ENCODE measurements around the gene PRKAA2. TPM values are rescaled to one million over a fixed set of nuclear protein-coding genes. Genes with fewer than 3 reads are reported as not detected.

PRKAA2 gene
- polyA plus RNA-seq, 3 donors: not detected

DNA sequence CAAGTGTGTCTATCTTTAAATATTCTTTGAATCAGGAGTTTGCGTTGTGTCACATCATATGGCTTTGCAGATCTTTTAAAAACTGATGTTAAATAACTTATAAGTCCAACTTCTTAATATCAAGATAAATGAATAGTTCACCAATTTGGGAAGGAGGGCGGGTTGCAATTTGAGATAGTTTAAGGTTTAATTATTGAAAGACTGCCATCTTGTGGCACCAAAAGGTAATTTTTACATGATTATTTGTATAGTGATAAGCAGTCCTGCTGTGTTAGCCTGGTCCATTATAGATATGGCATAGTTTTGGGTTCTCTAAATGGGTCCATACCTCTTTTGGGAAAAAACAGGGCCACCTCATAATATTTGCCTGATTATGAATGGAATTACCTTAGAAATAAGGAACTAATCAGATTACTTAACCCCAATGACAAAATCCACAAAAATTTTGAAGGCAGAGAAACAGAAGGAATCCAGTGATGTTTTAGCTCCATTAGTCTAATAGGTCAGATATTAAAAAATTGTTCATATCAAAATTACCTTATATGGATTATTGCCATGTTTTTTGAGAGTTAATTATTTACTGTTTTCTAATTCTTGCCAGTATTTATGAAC, 64.3 kb downstream of the PRKAA2 start:
- Histone ChIP-seq H3K9me3 (replicated peaks in 1 of 2; ENCODE audit: control insufficient read depth in 1 of 2, insufficient read depth in 1 of 2, low read length in 2 of 2) (no peaks in the 10 kb centered on the region), H3K36me3 (replicated peaks in 1 of 2; ENCODE audit: control insufficient read depth in 1 of 2, insufficient read depth in 2 of 2, low read length in 2 of 2) (no peaks in the 10 kb centered on the region), H3K4me1 (ENCODE audit: control insufficient read depth in 1 of 2, insufficient read depth in 2 of 2, low read length in 2 of 2) (no peaks in the 10 kb centered on the region), H3K27me3 (ENCODE audit: control insufficient read depth in 2 of 2, insufficient read depth in 2 of 2, low read length in 2 of 2) (no peaks in the 10 kb centered on the region), H3K27ac (ENCODE audit: low read depth in 1 of 2, low read length in 2 of 2) (no peak overlapping the region), H3K4me2 (replicated peaks; ENCODE audit: extremely low read depth, low read length, poor library complexity, severe bottlenecking) (no peak overlapping the region), H4K20me1 (ENCODE audit: insufficient read depth, low read length) (no peaks in the 10 kb centered on the region), H2AFZ (ENCODE audit: insufficient read depth, low read depth, low read length, poor library complexity, severe bottlenecking) (no peak overlapping the region), H3K79me2 (ENCODE audit: insufficient read depth, low read length) (no peaks in the 10 kb centered on the region), H3K4me3 (replicated peaks in 1 of 3; ENCODE audit: low read depth in 2 of 3, low read length in 3 of 3) (no peak overlapping the region), H3K9ac (ENCODE audit: insufficient read depth, low read length, poor library complexity, severe bottlenecking) (no peak overlapping the region)
- DNase-seq: peak in 2 of 3 donors; percentile 9 to 24
- WGBS (ENCODE audit: insufficient coverage): no CpG with 5 or more reads among the region's 2 CpGs
- Mint-ChIP-seq H3K4me3 (no peak overlapping the region), H3K27ac (no peak overlapping the region), H3K27me3 (ENCODE audit: low read depth in 3 of 3) (peaks cover 2 to 7% (median 6%) of the 10 kb centered on the region in 3 donors), H3K4me1 (no peaks in the 10 kb centered on the region), H3K9me3 (no peaks in the 10 kb centered on the region), H3K36me3 (no peaks in the 10 kb centered on the region)
- intact Hi-C loops (cut with micrococcal nuclease): loop anchor here in 1 of 2 donors (10.0 kb wide), 1 partner anchor 1335 kb away; no protein-coding TSS in a partner anchor
- TF ChIP-seq, protein P1, sequence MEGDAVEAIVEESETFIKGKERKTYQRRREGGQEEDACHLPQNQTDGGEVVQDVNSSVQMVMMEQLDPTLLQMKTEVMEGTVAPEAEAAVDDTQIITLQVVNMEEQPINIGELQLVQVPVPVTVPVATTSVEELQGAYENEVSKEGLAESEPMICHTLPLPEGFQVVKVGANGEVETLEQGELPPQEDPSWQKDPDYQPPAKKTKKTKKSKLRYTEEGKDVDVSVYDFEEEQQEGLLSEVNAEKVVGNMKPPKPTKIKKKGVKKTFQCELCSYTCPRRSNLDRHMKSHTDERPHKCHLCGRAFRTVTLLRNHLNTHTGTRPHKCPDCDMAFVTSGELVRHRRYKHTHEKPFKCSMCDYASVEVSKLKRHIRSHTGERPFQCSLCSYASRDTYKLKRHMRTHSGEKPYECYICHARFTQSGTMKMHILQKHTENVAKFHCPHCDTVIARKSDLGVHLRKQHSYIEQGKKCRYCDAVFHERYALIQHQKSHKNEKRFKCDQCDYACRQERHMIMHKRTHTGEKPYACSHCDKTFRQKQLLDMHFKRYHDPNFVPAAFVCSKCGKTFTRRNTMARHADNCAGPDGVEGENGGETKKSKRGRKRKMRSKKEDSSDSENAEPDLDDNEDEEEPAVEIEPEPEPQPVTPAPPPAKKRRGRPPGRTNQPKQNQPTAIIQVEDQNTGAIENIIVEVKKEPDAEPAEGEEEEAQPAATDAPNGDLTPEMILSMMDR (IDR thresholded peaks at IDR 0.05): peak; percentile 76

DNA sequence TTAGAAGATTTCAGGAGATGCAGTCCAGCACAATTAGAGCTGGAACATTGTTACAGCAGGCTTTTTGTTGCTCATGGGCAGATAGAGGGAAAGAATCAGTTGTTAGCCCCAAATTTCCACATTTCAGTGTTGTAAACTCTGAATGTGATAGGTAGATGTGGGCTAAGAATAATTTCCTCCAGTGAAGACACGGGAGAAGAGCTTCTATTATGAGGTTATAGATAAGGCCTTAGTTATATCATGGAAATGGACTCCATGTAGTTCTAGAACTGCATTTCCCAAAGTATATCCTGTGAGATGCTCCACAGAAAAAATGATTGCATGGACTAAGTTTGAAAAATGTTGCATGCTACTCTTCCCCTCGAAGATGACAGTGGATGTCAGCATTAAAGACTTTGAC, 64.9 kb downstream of the PRKAA2 start:
- no peak overlapping the region for H3K4me2 ChIP-seq (replicated peaks; ENCODE audit: extremely low read depth, low read length, poor library complexity, severe bottlenecking)
- no peaks in the 10 kb centered on the region for H3K9me3 ChIP-seq (replicated peaks in 1 of 2; ENCODE audit: control insufficient read depth in 1 of 2, insufficient read depth in 1 of 2, low read length in 2 of 2)
- DNase-seq: no peak
- no peak overlapping the region for H3K27ac Mint-ChIP-seq
- H3K4me3 Mint-ChIP-seq: no peak overlapping the region
- no peak overlapping the region for H3K9ac ChIP-seq (ENCODE audit: insufficient read depth, low read length, poor library complexity, severe bottlenecking)
- no peaks in the 10 kb centered on the region for H3K27me3 ChIP-seq (ENCODE audit: control insufficient read depth in 2 of 2, insufficient read depth in 2 of 2, low read length in 2 of 2)
- intact Hi-C loops (cut with micrococcal nuclease): loop anchor here in 1 of 2 donors (10.0 kb wide), 1 partner anchor 1335 kb away; no protein-coding TSS in a partner anchor
- H3K79me2 ChIP-seq (ENCODE audit: insufficient read depth, low read length): no peaks in the 10 kb centered on the region
- H2AFZ ChIP-seq (ENCODE audit: insufficient read depth, low read depth, low read length, poor library complexity, severe bottlenecking): no peak overlapping the region
- H3K4me1 ChIP-seq (ENCODE audit: control insufficient read depth in 1 of 2, insufficient read depth in 2 of 2, low read length in 2 of 2): no peaks in the 10 kb centered on the region
- TF ChIP-seq, protein P1 (IDR thresholded peaks at IDR 0.05): no peak
- H3K4me1 Mint-ChIP-seq: no peaks in the 10 kb centered on the region
- H3K4me3 ChIP-seq (replicated peaks in 1 of 3; ENCODE audit: low read depth in 2 of 3, low read length in 3 of 3): no peak overlapping the region
- no peaks in the 10 kb centered on the region for H3K36me3 ChIP-seq (replicated peaks in 1 of 2; ENCODE audit: control insufficient read depth in 1 of 2, insufficient read depth in 2 of 2, low read length in 2 of 2)
- no peaks in the 10 kb centered on the region for H3K36me3 Mint-ChIP-seq
- 71% methylated on average over 1 of the region's 2 CpGs for WGBS (ENCODE audit: insufficient coverage)
- H3K27ac ChIP-seq (ENCODE audit: low read depth in 1 of 2, low read length in 2 of 2): no peak overlapping the region
- peaks cover 2 to 7% (median 6%) of the 10 kb centered on the region in 3 donors for H3K27me3 Mint-ChIP-seq (ENCODE audit: low read depth in 3 of 3)
- no peaks in the 10 kb centered on the region for H3K9me3 Mint-ChIP-seq
- no peaks in the 10 kb centered on the region for H4K20me1 ChIP-seq (ENCODE audit: insufficient read depth, low read length)
